ENCODE data around the gene SAAL1. TPM values are rescaled to one million over a fixed set of nuclear protein-coding genes. Genes with fewer than 3 reads are reported as not detected.

Gene SAAL1
- total RNA-seq, 2 experiments from 2014 or later, result 24.0 to 27.0 TPM

Other genes with a start within 250 kb of the SAAL1 start
- gene SERGEF, start 93.0 kb downstream of the SAAL1 start, total RNA-seq, result 10 to 100 TPM; 44.3 to 47.2 TPM
- gene TPH1, start 59.8 kb downstream of the SAAL1 start, total RNA-seq, result under 1 TPM; 0.28 to 0.40 TPM
- not detected for gene MRGPRX3, start 26.5 kb upstream of the SAAL1 start, total RNA-seq
- gene MRGPRX4, start 66.8 kb upstream of the SAAL1 start, total RNA-seq, result not detected
- not detected for gene SAA4, start 130.7 kb upstream of the SAAL1 start, total RNA-seq
- not detected for gene SAA2, start 142.6 kb upstream of the SAAL1 start, total RNA-seq
- gene SAA1, start 160.2 kb upstream of the SAAL1 start, total RNA-seq, result not detected
- 10 to 100 TPM; 16.1 to 17.8 TPM for gene HPS5, start 216.1 kb upstream of the SAAL1 start, total RNA-seq
- gene GTF2H1, start 216.5 kb upstream of the SAAL1 start, total RNA-seq, result 10 to 100 TPM; 44.4 to 47.9 TPM

Measured in activated naive CD8-positive, alpha-beta T cell treated with anti-CD3 and anti-CD28 coated beads, Interleukin-2, amount 10 ng/mL, durations not matched to agents 7 days and 5 days (primary cell).